HepG2 (cell line): ENCODE measurements around the gene NAB2. TPM values are rescaled to one million over a fixed set of nuclear protein-coding genes. Genes with fewer than 3 reads are reported as not detected.

Source experiments
- ATAC-seq: fragments of 200-7000 bp; cut with Tn5 transposase; 3 replicates; pipeline ENCODE4 v1.9.1; 2020; ENCODE audit warnings: mild to moderate bottlenecking, moderate library complexity
- BruUV-seq: library from RNA; stranded (reverse); fragments of 400-500 nt; replicated peaks from 2 replicates; lab custom pipeline; 2021; lab: Mats Ljungman, UMichigan
- CTCF ChIA-PET: fragments of 300-600 bp; formaldehyde crosslinking; extraction: SDS; loops from one replicate; lab custom pipeline; 2021; ENCODE audit warnings: low total read pairs, inconsistent platforms, low intra/inter-chr PET ratio; lab: Yijun Ruan, JAX
- POLR2A ChIA-PET: fragments of 350-600 bp; sonication (Branson Sonifier 250); formaldehyde crosslinking; loops from one replicate; lab custom pipeline; 2020; ENCODE audit warnings: antibody characterized with exemption, inconsistent platforms; lab: Yijun Ruan, JAX
- DNase-seq: peaks from one replicate; pipeline ENCODE4 v3.0.0-alpha.2; 2015; ENCODE audit warnings: low spot score
- FAIRE-seq: peaks from 3 replicates; lab custom pipeline; 2011; peaks lifted over from hg19 to GRCh38; lab: Jason Lieb, UNC
- H2AFZ ChIP-seq: one replicate; pipeline ENCODE4 v1.6.1; 2011; ENCODE audit warnings: low read length, inconsistent platforms
- H3K27ac ChIP-seq: fragments of 300-600 bp; 3 replicates; pipeline ENCODE4 v1.8.0; 2011; ENCODE audit warnings: mixed run types, mild to moderate bottlenecking, mixed read lengths, low read length, inconsistent platforms; ENCODE audit not compliant: insufficient read depth; ENCODE audit errors: extremely low read length
- H3K27me3 ChIP-seq, 2 experiments: fragments of 200-600 bp in 1 of 2; 2 replicates in 1 of 2; 3 replicates in 1 of 2; pipeline versions ENCODE4 v1.6.0 to v1.8.0; 2011; ENCODE audit warnings: low read length in 2 of 2, mild to moderate bottlenecking in 2 of 2, moderate library complexity in 2 of 2, inconsistent platforms in 1 of 2; ENCODE audit not compliant: insufficient read depth in 2 of 2, control insufficient read depth in 1 of 2
- H3K36me3 ChIP-seq, 2 experiments: fragments of 200-600 bp in 1 of 2; replicated peaks in 1 of 2; 2 replicates in 1 of 2; 3 replicates in 1 of 2; pipeline versions ENCODE4 v1.5.1 to v1.8.0; 2011; ENCODE audit warnings: low read length in 2 of 2, inconsistent platforms in 1 of 2; ENCODE audit not compliant: insufficient read depth in 2 of 2, control insufficient read depth in 1 of 2
- H3K4me1 ChIP-seq: 2 replicates; pipeline ENCODE4 v1.5.1; 2012; ENCODE audit warnings: low read length, inconsistent platforms; ENCODE audit not compliant: insufficient read depth
- H3K4me2 ChIP-seq: 2 replicates; pipeline ENCODE4 v1.6.0; 2011; ENCODE audit warnings: low read depth, low read length, inconsistent platforms
- H3K4me3 ChIP-seq, 3 experiments: fragments of 200-600 bp in 1 of 3; sonication (generic), shearing (Covaris generic) in 1 of 3; replicated peaks in 1 of 3; 2 replicates each; pipeline ENCODE4 v1.5.1; 2011 to 2016; ENCODE audit warnings: low read length in 3 of 3, inconsistent platforms in 2 of 3, low read depth in 2 of 3, mild to moderate bottlenecking in 2 of 3, control low read depth in 1 of 3, mixed read lengths in 1 of 3; ENCODE audit not compliant: insufficient read depth in 1 of 3
- H3K79me2 ChIP-seq: one replicate; pipeline ENCODE4 v1.6.1; 2011; ENCODE audit warnings: low read length, inconsistent platforms; ENCODE audit not compliant: insufficient read depth
- H3K9ac ChIP-seq: 2 replicates; pipeline ENCODE4 v1.6.0; 2011; ENCODE audit warnings: mild to moderate bottlenecking, low read depth, low read length, inconsistent platforms; ENCODE audit not compliant: insufficient read depth
- H3K9me3 ChIP-seq: 2 replicates; pipeline ENCODE4 v1.5.1; 2012; ENCODE audit warnings: mild to moderate bottlenecking, low read length
- H4K20me1 ChIP-seq: 2 replicates; pipeline ENCODE4 v1.6.0; 2011; ENCODE audit warnings: inconsistent platforms, mild to moderate bottlenecking, low read length, moderate library complexity; ENCODE audit not compliant: insufficient read depth
- BHLHE40 ChIP-seq: IDR thresholded peaks from 2 replicates; pipeline ENCODE4 v1.6.1; 2011; ENCODE audit warnings: low read length, improper control_type of control experiment
- FOXC1 ChIP-seq: sonication (generic); formaldehyde crosslinking; IDR thresholded peaks from 2 replicates; pipeline ENCODE4 v1.8.0; 2022; ENCODE audit warnings: mild to moderate bottlenecking, missing genetic modification reagents, borderline replicate concordance
- FOXP1 ChIP-seq, 2 experiments: fragments of 450-650 bp in 1 of 2; IDR thresholded peaks; 2 replicates each; pipeline ENCODE4 v1.6.1; 2017 to 2018; ENCODE audit warnings: antibody characterized with exemption in 1 of 2
- PRPF4 ChIP-seq: fragments of 200-400 bp; formaldehyde crosslinking; IDR thresholded peaks from 2 replicates; pipeline ENCODE4 v1.6.1; 2016; ENCODE audit warnings: low read length, low read depth; ENCODE audit not compliant: poor library complexity, severe bottlenecking
- SIX4 ChIP-seq: sonication (generic); formaldehyde crosslinking; IDR thresholded peaks from 2 replicates; pipeline ENCODE4 v1.4.0; 2020; ENCODE audit warnings: missing genetic modification reagents
- SUZ12 ChIP-seq: fragments of 150-350 bp; IDR thresholded peaks from 2 replicates; pipeline ENCODE4 v1.6.1; 2014; ENCODE audit warnings: low read depth, low read length
- ZNF720 ChIP-seq: sonication (generic); formaldehyde crosslinking; IDR thresholded peaks from 2 replicates; pipeline ENCODE4 v1.4.0; 2020; ENCODE audit warnings: missing genetic modification reagents
- ZNF788 ChIP-seq: sonication (generic); formaldehyde crosslinking; IDR thresholded peaks from 2 replicates; pipeline ENCODE4 v1.5.0; 2020; ENCODE audit warnings: mild to moderate bottlenecking, missing genetic modification reagents, borderline replicate concordance
- WGBS: methylation state at CpG from one replicate; pipeline ENCODE4 v1.1.6; 2017; ENCODE audit warnings: low lambda C conversion rate; 5-methylcytosine and 5-hydroxymethylcytosine counted together
- in situ Hi-C: cut with HindIII; loops from 2 replicates; pipeline ENCODE4 v1.10.0; 2017; ENCODE audit warnings: low pct_unique_long_range_greater_than_20kb; ENCODE audit not compliant: extremely low pct_ligation_motif_present
- intact Hi-C: fragments of 100-400 bp; cut with micrococcal nuclease; formaldehyde crosslinking; loops from one replicate; pipeline ENCODE4 v1.10.0; 2022; ENCODE audit not compliant: unreplicated experiment
- polyA plus RNA-seq, 8 experiments: library from polyadenylated mRNA; depleted of rRNA in 3 of 8; stranded (reverse) in 7 of 8; unstranded in 1 of 8; fragments of >200 nt; fragmentation: Illumina TruSeq in 4 of 8; extraction: Trizol in 4 of 8; gene quantifications; 2 replicates each; pipeline versions ENCODE4 v1.2.1 to v1.2.3, GENCODE V29; 2011 to 2016; ENCODE audit warnings: low read depth in 4 of 8, missing spikeins in 1 of 8, mixed read lengths in 1 of 8; ENCODE audit not compliant: insufficient read depth in 1 of 8
- total RNA-seq, 5 experiments: library from RNA; depleted of rRNA; stranded (reverse); fragments of >200 nt; fragmentation: Illumina TruSeq; extraction: Trizol; gene quantifications; 2 replicates each; pipeline ENCODE4 v1.2.3, GENCODE V29; 2016; ENCODE audit warnings: low read depth in 1 of 5
- TF ChIP-seq, protein P1 (sequence below): IDR thresholded peaks from 2 replicates; pipeline ENCODE4 v1.6.1; 2016
- TF ChIP-seq, protein P2 (sequence below): sonication (generic); formaldehyde crosslinking; IDR thresholded peaks from 2 replicates; pipeline ENCODE4 v1.4.0; 2020; ENCODE audit warnings: missing genetic modification reagents
- TF ChIP-seq, protein P3 (sequence below): sonication (generic); formaldehyde crosslinking; IDR thresholded peaks from 2 replicates; pipeline ENCODE4 v1.9.0; 2022; ENCODE audit warnings: missing genetic modification reagents, mild to moderate bottlenecking, borderline replicate concordance

NAB2 gene
- total and polyA plus RNA-seq, 2 of the 13 experiments (the other 11 are each of a cell fraction or from before 2014, with no cell fraction given) = 11.7 to 12.9 TPM

DNA sequence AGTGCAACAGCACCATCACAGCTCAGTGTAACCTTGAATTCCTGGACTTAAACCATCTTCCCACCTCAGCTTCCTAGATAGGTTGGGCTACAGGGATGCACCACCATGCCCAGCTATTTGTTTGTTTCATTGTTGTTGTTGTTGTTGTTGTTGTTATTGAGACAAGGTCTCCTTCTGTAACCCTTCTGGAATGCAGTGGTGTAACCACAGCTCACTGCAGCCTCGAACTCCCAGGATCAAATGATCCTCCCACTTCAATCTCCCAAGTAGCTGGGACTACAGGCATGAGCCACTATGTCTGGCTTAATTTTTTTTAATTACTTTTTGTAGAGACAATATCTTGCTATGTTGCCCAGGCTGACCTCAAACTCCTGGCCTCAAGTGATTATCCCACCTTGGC, 9.1 kb upstream of the NAB2 start:
- ChIA-PET POLR2A (interaction anchor here (0.9 to 3.9 kb wide), 12 partner anchors 9 to 434 kb away, joined by 3 to 132 read pairs (median 10); partner anchors contain the start of genes ATP5F1B, LRP1, MYO1A and NAB2), CTCF (no interaction called here)
- Histone ChIP-seq H3K9ac (no peak overlapping the region), H3K4me3 (0 out of 6 replicates have a peak overlapping the region, but pooled peaks of 1 of the 3 experiments have one; percentile 57), H4K20me1 (no peaks in the 10 kb centered on the region), H3K27me3 (no peaks in the 10 kb centered on the region), H3K27ac (no peak overlapping the region), H3K4me1 (peaks cover 8% of the 10 kb centered on the region), H3K36me3 (no peaks in the 10 kb centered on the region), H2AFZ (no peak overlapping the region), H3K79me2 (peaks cover 8% of the 10 kb centered on the region), H3K9me3 (no peaks in the 10 kb centered on the region), H3K4me2 (peak overlapping the region; percentile 73)
- TF ChIP-seq, protein P1, sequence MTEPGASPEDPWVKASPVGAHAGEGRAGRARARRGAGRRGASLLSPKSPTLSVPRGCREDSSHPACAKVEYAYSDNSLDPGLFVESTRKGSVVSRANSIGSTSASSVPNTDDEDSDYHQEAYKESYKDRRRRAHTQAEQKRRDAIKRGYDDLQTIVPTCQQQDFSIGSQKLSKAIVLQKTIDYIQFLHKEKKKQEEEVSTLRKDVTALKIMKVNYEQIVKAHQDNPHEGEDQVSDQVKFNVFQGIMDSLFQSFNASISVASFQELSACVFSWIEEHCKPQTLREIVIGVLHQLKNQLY (CRISPR knock-in tag) = no peak
- TF ChIP-seq FOXP1 (IDR thresholded peaks at IDR 0.05) (0 out of 2 replicates have a peak, but pooled peaks have one; percentile 34), FOXP1 (CRISPR knock-in tag; IDR thresholded peaks at IDR 0.05) (no peak)
- in situ Hi-C loops (no loop called here), intact Hi-C loops (loop anchor here (2.0 kb wide), 1 partner anchor 13 kb away; no protein-coding TSS in a partner anchor)
- BruUV-seq = no TSS peak
- DNase-seq (no peak), ATAC-seq (no peak), FAIRE-seq (no peak)
- WGBS = 0% methylated on average over 1 of the region's 1 CpG

DNA sequence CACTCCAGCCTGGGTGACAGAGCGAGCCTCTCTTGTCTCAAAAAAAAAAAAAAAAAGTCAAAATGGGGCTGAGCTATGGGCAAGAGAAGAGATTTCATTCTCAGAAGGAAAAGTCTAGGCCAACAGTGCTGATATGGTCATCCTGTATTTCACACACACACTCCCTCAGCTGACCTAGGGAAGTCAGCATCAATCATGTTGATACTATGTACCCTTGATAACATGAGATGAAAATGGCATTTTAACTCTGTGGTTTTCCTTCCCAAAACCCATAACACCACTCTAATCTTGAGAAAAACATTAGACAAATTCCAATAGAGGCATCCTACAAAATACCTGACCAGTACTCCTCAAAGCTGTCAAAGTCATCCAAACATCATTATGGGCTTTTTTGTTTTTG, 8.1 kb upstream of the NAB2 start:
- Histone ChIP-seq H4K20me1 (no peaks in the 10 kb centered on the region), H2AFZ (no peak overlapping the region), H3K9me3 (no peaks in the 10 kb centered on the region), H3K4me1 (peaks cover 10% of the 10 kb centered on the region), H3K27me3 (no peaks in the 10 kb centered on the region), H3K4me3 (no peak overlapping the region), H3K9ac (no peak overlapping the region), H3K79me2 (peaks cover 8% of the 10 kb centered on the region), H3K4me2 (no peak overlapping the region), H3K36me3 (no peaks in the 10 kb centered on the region), H3K27ac (no peak overlapping the region)
- DNase-seq (no peak), ATAC-seq (no peak), FAIRE-seq (no peak)
- no TSS peak for BruUV-seq
- in situ Hi-C loops = no loop called here
- 96% methylated on average over 1 of the region's 1 CpG for WGBS
- POLR2A ChIA-PET = interaction anchor here (1.9 to 3.9 kb wide), 2 partner anchors 21 to 30 kb away, joined by 7 to 132 read pairs; partner anchors contain the start of gene STAT6
- CTCF ChIA-PET = no interaction called here
- intact Hi-C loops = no loop called here
- TF ChIP-seq FOXC1 (CRISPR knock-in tag) (no peak), BHLHE40 (no peak), PRPF4 (no peak), ZNF788 (CRISPR knock-in tag) (no peak), SIX4 (CRISPR knock-in tag) (no peak), SUZ12 (no peak), ZNF720 (CRISPR knock-in tag) (no peak)
- TF ChIP-seq, protein P2, sequence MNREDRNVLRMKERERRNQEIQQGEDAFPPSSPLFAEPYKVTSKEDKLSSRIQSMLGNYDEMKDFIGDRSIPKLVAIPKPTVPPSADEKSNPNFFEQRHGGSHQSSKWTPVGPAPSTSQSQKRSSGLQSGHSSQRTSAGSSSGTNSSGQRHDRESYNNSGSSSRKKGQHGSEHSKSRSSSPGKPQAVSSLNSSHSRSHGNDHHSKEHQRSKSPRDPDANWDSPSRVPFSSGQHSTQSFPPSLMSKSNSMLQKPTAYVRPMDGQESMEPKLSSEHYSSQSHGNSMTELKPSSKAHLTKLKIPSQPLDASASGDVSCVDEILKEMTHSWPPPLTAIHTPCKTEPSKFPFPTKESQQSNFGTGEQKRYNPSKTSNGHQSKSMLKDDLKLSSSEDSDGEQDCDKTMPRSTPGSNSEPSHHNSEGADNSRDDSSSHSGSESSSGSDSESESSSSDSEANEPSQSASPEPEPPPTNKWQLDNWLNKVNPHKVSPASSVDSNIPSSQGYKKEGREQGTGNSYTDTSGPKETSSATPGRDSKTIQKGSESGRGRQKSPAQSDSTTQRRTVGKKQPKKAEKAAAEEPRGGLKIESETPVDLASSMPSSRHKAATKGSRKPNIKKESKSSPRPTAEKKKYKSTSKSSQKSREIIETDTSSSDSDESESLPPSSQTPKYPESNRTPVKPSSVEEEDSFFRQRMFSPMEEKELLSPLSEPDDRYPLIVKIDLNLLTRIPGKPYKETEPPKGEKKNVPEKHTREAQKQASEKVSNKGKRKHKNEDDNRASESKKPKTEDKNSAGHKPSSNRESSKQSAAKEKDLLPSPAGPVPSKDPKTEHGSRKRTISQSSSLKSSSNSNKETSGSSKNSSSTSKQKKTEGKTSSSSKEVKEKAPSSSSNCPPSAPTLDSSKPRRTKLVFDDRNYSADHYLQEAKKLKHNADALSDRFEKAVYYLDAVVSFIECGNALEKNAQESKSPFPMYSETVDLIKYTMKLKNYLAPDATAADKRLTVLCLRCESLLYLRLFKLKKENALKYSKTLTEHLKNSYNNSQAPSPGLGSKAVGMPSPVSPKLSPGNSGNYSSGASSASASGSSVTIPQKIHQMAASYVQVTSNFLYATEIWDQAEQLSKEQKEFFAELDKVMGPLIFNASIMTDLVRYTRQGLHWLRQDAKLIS = no peak
- TF ChIP-seq, protein P3, sequence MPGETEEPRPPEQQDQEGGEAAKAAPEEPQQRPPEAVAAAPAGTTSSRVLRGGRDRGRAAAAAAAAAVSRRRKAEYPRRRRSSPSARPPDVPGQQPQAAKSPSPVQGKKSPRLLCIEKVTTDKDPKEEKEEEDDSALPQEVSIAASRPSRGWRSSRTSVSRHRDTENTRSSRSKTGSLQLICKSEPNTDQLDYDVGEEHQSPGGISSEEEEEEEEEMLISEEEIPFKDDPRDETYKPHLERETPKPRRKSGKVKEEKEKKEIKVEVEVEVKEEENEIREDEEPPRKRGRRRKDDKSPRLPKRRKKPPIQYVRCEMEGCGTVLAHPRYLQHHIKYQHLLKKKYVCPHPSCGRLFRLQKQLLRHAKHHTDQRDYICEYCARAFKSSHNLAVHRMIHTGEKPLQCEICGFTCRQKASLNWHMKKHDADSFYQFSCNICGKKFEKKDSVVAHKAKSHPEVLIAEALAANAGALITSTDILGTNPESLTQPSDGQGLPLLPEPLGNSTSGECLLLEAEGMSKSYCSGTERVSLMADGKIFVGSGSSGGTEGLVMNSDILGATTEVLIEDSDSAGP (CRISPR knock-in tag) = no peak
